GM18873 (cell line): ENCODE results near the gene WDTC1.

ENCODE experiments used
- ATAC-seq: cut with Tn5 transposase; IDR thresholded peaks from one replicate; pipeline ENCODE4 v1.9.1; 2021; ENCODE audit warnings: mild to moderate bottlenecking, moderate library complexity, moderate number of reproducible peaks; ENCODE audit not compliant: unreplicated experiment, low FRiP score

WDTC1 gene

DNA sequence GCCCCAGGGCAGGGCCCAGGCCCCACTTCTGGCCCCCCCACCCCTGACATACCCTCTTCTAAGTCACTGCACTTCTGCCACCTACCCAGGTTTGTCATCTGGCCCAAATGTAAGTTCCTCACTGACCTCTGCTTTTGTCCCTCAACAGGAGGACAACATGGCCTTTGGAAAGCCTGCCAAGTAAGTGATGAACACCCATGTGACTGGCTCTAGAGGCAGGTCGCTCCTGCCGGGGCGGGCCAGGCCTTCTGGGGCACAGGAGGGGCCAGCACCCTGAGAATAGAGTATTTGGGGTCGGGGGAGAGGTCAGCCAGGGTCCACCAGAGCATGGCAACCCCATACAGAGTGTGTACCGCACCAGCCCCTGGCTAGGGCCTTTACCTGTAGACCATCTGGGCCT is 97.5 kb downstream of the WDTC1 start:
- no peak for ATAC-seq

DNA sequence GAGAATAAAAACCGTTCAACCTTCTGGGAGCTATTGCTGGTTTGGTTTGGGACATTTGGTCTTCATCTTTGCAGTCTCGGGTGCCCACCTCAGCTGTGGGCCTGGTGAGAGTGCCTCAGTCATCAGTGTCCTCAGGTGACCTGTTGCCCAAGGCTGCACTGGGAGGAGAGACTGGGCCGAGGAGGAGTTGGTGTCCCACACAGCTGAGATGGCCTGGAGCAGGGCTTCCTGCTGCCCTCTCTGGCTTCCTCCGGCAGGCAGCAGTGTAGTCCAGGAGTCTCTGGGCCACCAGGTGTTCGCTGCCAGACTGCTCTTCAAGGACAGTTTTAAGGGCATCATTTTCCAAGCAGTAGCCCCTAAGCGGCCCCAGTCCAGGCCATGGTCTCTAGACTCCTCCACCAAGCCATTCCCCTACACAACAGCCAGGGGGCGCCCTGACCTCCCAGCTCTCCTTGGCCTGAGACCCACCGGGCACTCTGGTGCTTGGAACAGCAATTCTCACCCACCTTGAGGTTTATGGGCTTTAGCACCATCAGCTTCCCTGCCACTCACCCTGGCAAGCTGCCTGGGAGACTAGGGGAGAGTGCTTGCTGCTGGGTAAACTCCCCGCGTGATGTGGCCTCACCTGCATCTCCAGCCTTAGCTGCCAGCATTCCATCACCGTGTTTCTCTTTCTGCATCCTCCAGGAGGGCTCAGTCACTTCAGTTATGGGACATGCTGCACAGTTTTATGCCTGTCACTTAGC is 98.3 kb downstream of the WDTC1 start:
- no peak for ATAC-seq

DNA sequence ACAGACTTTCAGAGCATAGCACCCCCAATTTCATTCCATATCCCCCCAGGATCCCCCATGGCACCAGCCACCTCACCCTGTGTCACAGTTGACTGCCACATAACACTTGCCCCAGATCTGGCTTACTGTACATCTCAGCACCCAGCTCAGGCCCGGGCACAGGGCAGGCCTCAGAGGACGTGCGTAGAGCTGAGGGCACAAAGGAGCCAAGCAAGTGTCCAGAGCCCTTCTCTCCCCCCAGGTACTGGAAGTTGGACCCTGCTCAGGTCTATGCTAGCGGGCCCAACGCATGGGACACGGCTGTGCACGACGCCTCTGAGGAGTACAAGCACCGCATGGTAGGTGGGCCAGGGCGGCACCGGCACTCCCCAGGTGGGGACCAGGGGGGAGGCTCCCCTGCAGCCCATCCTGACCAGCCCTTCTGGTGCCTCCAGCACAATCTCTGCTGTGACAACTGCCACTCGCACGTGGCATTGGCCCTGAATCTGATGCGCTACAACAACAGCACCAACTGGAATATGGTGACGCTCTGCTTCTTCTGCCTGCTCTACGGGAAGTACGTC is 99.4 kb downstream of the WDTC1 start:
- no peak for ATAC-seq

DNA sequence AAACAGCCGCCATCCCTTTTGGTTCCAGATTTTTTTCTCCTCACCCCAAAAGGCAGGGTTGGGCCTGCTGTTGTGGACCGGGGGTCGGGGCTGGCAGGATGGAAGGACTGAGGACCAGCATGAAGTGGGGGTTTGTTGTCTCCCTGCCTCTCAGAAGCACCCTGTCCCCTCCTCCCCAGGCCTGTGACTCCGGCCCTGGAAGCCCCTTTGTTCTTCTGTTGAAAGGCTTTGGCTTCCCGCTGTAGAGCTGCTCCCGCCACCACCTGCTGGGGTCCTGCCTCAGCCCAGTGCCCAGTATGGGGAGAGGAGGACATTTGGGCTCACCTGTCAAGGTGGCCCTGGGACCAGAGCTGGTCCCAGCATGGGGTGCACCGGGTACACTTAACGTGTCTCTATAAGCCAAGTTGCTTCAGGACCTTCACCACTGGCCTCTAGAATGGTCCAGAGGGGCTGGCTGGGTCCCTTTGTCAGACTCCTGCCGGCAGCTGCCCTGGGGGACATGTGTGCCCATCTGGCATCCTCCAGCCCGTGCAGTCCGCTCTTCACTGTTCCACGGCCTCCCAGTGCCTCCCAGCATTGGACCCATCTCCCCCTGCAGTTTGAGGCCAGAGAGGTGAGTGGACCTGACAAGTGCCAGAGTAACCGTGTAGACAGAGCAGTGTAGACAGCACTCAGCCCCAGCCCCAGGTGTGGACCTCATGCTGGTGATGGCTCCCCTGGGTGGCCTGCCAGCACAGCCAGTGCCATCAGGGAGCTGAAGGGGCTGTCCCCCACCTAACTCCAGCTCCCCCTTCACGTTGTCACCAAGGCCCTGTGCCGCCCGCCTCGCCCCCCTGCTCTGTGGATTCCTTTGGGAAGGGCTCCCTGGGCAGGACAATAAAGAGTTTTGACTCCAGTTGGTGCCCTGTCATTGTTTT is 101.3 kb downstream of the WDTC1 start:
- ATAC-seq: no peak

DNA sequence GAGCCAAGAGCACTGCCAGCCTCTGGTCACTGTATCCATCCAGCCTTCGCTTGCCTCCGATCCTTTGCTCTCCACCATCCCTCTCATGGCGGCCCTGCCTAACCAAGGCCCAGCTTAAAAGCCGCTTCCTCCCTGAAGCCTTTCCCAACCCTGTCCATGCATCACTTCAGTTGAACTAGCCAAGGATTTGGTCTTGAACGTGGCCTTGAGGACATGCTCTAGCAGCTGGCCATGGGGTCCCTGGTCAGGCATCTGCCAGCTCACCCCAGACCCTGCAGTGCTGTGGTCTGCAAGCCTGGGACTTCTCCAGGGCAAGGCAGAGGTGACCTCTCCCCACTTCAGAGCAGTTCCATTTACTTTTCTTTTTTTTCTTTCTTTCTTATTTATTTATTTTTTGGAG is 102.3 kb downstream of the WDTC1 start:
- ATAC-seq: no peak

DNA sequence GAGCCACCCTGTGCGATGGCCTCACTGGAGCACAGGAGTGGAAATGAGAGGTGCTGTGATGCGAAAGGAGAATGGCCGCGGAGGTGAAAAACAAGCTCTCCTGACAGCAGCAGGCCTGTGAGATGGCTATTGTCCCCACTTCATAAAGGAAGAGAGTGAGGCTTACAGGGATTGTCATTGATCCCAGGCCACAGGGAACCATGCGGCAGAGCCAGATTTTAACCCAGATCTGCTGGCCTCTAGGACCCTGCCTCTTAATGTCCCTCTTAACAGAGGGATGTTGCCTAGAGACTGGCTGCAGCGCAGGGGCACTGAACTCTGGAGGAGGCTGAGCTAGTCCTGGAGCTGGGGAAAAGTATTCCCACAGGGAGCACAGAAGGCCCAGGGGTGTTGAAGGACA is 104.3 kb downstream of the WDTC1 start:
- ATAC-seq: no peak

DNA sequence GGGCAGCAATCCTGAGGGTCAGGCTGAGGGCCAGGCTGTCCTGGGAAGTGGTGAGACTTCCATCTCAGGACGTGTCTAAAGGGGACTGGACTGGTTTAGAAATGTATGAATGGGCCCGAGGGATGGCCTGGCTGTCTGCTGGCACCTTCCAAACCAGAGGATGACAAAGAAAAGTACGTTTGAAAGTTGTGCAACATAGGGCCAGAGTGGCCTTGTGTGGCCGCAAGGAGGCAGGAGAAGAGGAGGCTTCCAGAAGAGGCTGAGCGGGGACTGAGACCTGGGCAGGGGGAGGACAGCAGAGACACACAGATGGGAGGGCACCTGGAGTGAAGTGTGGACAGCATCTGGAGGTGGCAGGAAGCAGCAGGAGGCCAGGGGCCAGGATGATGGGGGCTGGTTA is 104.8 kb downstream of the WDTC1 start:
- ATAC-seq: no peak

DNA sequence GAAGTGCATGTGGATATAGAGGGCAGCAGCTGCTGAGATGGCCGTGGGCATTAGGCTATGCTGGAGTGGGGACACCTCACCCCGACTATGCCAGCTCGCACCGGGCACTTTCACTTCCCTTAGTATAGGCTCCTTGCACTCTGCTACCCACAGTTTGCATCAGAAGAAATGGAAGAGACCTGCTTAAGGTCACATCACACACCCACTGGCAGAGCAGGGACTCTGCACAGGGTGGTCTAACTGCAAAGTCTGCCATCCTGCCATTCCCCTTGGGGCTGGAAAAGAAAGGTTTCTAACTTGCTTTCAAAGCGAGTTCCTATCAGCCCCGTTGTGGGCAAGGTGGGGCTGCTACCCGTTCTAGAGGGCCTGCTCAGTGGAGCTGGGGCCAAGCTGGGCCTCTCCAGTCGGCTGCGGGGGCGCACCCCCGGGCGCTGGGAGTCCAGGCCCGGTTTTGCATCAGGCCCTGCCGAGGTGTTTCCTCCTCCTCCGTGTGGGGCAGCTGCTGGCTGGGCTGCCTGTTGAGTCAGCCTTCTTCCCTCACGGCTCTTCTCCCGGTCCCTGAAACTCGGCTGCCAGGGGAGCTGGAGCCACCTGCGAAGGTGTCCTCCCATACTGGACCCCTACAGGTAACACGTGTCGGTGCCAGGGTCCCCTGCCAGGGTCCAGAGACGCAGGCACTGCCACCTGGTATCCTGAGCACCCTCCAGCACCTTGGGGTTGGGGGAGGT is 107.3 kb downstream of the WDTC1 start, which contains the start of gene SYTL1:
TSS of gene SYTL1 (plus strand) at position 498 of the 728 bp plus-strand sequence. CDS start 3,313 bp downstream, outside the sequence.
- no peak for ATAC-seq

DNA sequence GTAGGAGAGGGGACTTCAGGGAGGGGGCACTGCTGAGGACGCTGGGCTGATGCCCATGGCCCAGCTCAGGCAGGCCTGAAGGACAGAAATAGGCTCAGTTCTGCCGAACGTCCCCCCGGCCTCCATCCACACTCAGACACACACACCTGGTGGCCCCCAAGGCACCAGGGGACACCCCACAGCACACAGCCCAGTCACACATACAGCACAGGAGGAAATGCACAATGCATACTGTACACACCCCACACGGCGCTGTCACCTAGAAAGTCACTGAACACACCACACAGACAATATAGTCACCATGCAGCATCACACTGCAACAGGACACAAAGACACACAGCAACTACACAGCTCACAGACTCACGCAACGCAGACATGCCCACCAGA is 108.0 kb downstream of the WDTC1 start:
- no peak for ATAC-seq

DNA sequence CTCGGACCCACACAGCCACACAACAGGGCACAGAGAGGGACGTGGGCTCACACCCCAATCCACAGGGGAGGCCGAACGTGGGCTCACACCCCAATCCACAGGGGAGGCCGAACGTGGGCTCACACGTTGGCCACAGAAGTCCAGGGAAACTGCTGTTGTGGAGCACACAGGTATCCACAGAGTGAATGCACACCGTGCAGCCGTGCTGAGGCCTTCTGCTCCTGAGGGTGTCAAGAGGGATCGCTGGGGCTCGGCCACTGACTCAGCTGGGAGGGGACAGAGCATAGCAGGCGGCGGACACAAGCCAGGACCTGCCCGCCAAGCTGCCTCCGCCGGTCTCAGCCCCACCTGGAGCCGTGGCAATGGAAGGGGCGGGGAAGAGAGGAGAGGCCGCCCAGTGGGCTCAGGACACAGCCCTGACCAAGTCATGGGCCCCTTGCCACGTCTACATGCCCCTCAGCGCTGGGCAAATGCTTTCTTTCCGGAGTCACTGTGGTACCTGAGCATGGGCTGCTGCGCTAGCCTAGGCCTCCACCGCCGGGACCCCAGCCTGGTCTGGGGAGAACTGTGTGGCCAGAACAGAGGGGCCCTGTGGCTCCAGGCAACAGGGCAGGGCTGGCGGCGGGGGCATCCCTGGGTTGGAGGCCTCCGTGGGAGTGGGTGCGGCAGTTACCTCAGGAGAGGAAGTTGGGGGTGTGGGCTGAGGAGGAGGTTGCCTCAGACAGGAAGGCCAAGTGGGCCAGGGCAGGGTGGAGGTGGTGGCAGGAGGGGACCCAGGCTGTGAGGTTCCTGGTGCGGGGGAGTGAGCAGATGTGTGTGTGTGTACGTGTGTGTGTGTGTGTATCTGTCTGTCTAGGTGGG is 108.6 kb downstream of the WDTC1 start:
- no peak for ATAC-seq

DNA sequence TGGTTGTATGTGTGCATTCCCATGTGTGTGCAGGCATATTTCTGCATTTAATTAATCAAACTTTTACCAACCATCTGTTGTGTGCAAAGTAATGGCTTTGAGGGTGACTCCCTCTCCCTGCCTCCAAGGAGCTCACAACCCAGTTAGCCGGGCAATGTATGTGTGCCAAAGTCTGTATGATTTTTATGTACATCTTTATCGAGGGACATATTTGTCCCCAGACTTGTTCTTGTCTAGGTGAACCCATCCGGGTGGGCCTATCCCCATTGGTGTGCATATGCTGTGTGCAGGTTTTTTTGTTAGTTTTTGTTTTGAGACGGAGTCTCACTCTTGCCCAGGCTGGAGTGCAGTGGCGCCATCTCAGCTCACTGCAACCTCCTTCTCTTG is 109.2 kb downstream of the WDTC1 start:
- ATAC-seq: no peak

DNA sequence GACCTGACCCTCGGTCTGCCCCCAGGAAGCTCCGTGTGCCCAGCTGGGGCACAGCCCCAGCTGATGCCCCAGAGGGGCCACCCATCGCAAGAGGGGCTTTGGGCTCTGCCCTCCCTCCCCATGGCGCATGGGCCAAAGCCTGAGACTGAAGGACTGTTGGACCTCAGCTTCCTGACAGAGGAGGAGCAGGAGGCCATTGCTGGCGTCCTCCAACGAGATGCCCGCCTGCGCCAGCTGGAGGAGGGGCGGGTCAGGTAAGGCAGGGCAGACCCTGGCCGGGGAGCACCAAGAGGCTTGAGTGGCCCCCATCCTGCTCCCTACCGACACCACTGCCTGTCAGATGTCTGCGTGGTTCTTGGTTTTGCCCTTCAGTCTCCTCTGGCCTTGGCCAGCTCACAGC is 110.8 kb downstream of the WDTC1 start:
- ATAC-seq: no peak

DNA sequence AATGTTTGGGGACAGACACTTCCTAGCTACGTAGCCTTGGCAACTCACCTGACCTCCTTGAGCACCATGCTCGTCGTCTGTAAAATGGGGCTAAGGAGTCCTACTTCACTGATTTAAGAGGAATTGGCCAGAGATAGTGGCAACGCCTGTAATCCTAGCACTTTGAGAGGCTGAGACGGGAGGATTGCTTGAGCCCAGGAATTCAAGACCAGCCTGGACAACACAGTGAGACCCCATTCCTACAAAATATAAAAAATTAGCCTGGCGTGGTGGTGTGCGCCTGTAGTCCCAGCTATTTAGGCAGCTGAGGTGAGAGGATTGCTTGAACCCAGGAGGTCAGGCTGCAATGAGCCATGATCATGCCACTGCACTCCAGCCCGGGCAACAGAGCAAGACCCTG is 111.9 kb downstream of the WDTC1 start:
- no peak for ATAC-seq

DNA sequence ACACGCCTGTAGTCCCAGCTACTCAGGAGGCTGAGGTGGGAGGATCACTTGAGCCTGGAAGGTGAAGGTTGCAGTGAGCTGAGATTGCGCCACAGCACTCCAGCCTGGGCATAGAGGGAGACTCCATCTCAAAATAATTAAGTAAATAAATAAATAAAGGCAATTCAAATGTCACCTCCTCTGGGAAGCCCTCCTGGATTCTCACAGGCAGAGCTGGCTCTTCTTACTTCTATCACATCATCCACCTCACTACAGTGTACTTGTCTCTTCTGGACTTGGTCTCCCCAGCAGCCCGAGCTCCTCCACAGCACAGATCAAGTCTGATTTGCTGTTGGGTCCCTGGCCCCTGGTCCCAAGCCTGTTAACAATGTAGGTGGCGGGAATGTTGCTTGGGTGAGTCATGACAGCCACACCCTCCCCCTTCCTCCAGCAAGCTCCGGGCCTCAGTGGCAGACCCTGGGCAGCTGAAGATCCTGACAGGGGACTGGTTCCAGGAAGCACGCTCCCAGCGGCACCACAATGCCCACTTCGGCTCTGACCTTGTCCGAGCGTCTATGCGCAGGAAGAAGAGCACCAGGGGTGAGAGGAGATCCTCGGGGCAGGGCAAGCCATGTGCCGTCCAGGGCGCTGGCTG is 112.7 kb downstream of the WDTC1 start:
- no peak for ATAC-seq

DNA sequence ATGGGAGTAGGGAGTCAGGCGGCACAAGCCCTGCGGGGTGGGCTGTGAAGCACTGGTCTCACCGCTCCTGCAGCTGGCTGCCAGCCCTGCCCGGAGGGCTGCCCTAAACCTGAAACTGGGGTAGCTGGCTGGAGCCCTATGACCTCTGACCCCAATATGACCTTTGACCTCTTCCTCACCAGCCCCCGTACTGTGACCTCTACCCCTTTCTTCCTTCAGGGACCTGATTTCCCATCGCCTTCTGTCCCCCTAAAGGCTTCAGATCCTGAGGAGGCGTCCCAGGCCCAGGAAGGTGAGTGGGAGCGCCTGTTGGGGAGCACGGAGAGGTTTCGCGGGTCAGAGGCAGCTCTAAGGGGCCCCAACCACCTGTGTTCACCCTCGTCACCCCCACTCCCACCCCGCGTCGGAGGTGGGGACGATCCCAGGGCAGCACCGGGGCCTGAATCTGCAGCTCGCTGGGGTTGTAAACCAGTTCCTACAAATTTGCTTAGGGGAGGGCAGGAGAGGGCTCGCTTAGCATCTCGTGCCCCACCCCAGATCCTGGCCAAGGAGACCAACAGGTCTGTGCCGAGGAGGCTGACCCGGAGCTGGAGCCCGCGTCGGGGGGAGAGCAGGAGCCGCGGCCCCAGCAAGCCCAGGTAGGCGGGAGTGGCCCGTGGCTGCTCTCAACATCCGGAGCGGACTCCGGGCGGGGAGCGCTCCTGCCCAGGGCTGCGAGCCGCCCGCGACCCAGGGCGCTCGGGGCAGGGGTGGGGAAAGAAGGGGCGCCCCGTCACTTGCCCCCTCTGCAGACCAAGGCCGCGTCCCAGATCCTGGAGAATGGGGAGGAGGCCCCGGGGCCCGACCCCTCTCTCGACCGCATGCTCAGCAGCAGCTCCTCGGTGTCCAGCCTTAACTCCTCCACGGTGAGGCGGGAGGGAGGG is 114.7 kb downstream of the WDTC1 start:
- ATAC-seq: no peak

DNA sequence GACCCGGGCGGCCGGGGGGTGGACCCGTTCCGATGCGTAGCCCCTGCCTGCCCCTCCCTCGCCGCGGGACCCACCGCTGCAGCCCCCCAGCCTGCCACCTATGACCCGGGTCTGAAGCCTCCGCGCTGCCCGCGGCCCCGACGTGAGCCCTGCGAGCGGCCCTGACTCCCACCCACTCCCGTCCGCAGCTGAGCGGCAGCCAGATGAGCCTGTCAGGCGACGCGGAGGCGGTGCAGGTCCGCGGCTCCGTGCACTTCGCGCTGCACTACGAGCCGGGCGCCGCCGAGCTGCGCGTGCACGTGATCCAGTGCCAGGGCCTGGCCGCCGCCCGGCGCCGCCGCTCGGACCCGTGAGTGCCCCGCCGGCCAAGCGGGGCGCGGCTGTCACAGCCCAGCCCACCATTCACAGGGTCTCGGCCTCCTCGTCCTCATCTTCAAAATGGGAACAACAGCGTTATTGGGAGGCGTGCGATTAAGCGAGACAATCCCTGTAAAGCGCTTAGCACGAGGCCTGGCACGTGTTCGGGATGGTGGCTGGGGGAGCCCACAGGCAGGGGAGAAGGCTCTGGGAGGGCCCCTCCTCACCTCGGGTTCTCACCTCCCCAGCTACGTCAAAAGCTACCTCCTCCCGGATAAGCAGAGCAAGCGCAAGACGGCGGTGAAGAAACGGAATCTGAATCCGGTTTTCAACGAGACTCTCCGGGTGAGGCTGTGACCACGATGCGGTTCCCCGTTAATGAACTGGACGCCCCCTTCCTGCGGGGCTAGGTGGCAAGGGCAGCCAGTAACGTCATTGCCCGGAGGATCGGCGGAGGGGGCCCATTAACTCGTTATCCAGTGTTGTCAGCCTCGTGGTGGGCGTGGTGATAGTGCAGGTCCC is 115.6 kb downstream of the WDTC1 start:
- no peak for ATAC-seq
